Activated CD8-positive, alpha-beta memory T cell treated with anti-CD3 and anti-CD28 coated beads, Interleukin-2, amount 50 U/mL, for 1 hour (primary cell): ENCODE results near the gene PTPN4.
A peak's percentile ranks its signal among the peaks of the same experiment; 100 is the strongest.

Source experiments
- DNase-seq: peaks from one replicate; pipeline ENCODE4 v3.0.0-alpha.2; 2020; ENCODE audit errors: extremely low read depth

Gene PTPN4

GRCh38 chr2:119759451-119760236 is at the start of gene PTPN4:
Gene PTPN4 (plus strand): TSS chr2:119759922. CDS start chr2:119809854, 49,932 bp downstream.
- peak; percentile 88 for DNase-seq

GRCh38 chr2:119710281-119710680 is 49.4 kb upstream of the PTPN4 start:
- DNase-seq = no peak

- no peak for DNase-seq
These were observed 48.4 kb upstream of the PTPN4 start for GRCh38 chr2:119711352-119711751.

- DNase-seq = no peak
These were observed 47.2 kb upstream of the PTPN4 start for GRCh38 chr2:119712571-119712970.

GRCh38 chr2:119713819-119714490 is 45.8 kb upstream of the PTPN4 start:
- no peak for DNase-seq

- no peak for DNase-seq
These were observed 44.1 kb upstream of the PTPN4 start for GRCh38 chr2:119715409-119716283.

- no peak for DNase-seq
These were observed 43.4 kb upstream of the PTPN4 start for GRCh38 chr2:119716284-119716672.

GRCh38 chr2:119718501-119719260 is 41.0 kb upstream of the PTPN4 start:
- no peak for DNase-seq

GRCh38 chr2:119719261-119719627 is 40.5 kb upstream of the PTPN4 start:
- DNase-seq = no peak

- no peak for DNase-seq
These were observed 38.7 kb upstream of the PTPN4 start for GRCh38 chr2:119721043-119721442.

- DNase-seq = no peak
These were observed 38.3 kb upstream of the PTPN4 start for GRCh38 chr2:119721462-119721861.

GRCh38 chr2:119721904-119722303 is 37.8 kb upstream of the PTPN4 start:
- no peak for DNase-seq

GRCh38 chr2:119723186-119723585 is 36.5 kb upstream of the PTPN4 start:
- no peak for DNase-seq

GRCh38 chr2:119723784-119724467 is 35.8 kb upstream of the PTPN4 start:
- DNase-seq = no peak

GRCh38 chr2:119724656-119725485 is 34.9 kb upstream of the PTPN4 start:
- no peak for DNase-seq

GRCh38 chr2:119727493-119727892 is 32.2 kb upstream of the PTPN4 start:
- no peak for DNase-seq

GRCh38 chr2:119728421-119728820 is 31.3 kb upstream of the PTPN4 start:
- no peak for DNase-seq

GRCh38 chr2:119730671-119731177 is 29.0 kb upstream of the PTPN4 start:
- no peak for DNase-seq

GRCh38 chr2:119731983-119732382 is 27.7 kb upstream of the PTPN4 start:
- DNase-seq = no peak

GRCh38 chr2:119732601-119733164 is 27.0 kb upstream of the PTPN4 start:
- DNase-seq = no peak
